Amygdala (tissue), 56 donors: ENCODE results near the gene RPL36AL.

Source experiments
- DNase-seq, 56 donors: peaks; one replicate each; lab custom pipeline; 2025; lab: John Stamatoyannopoulos, UW

Gene RPL36AL

GRCh38 chr14:49583629-49584028 is 36.8 kb downstream of the RPL36AL start:
- no peak for DNase-seq

- DNase-seq = no peak
Observed at GRCh38 chr14:49582113-49582977, 38.1 kb downstream of the RPL36AL start.

- DNase-seq = no peak
Observed at GRCh38 chr14:49581209-49582112, 39.0 kb downstream of the RPL36AL start.

GRCh38 chr14:49579841-49580240 is 40.6 kb downstream of the RPL36AL start:
- no peak for DNase-seq

- no peak for DNase-seq
Observed at GRCh38 chr14:49578141-49578540, 42.3 kb downstream of the RPL36AL start.

- DNase-seq = no peak
Observed at GRCh38 chr14:49574038-49574437, 46.4 kb downstream of the RPL36AL start.

GRCh38 chr14:49569281-49569680 is 51.1 kb downstream of the RPL36AL start:
- DNase-seq = no peak
